HCT116 (cell line): ENCODE measurements around the gene CDRT15. TPM values are rescaled to one million over a fixed set of nuclear protein-coding genes. Genes with fewer than 3 reads are reported as not detected.

Experiments
- ATAC-seq: fragments of 200-7000 bp; cut with Tn5 transposase; 2 replicates; pipeline ENCODE4 v1.9.1; 2020; ENCODE audit warnings: mild to moderate bottlenecking, moderate library complexity
- BruUV-seq: library from RNA; stranded (reverse); fragments of 400-500 nt; replicated peaks from 2 replicates; lab custom pipeline; 2021; lab: Mats Ljungman, UMichigan
- CTCF ChIA-PET: fragments of 300-600 bp; sonication (Branson Sonifier 250); formaldehyde crosslinking; loops from one replicate; lab custom pipeline; 2021; ENCODE audit warnings: antibody characterized with exemption; lab: Charles Lee
- POLR2A ChIA-PET: fragments of 300-600, 350-600 bp; sonication (Branson Sonifier 250); formaldehyde crosslinking; loops from one replicate; lab custom pipeline; 2021; ENCODE audit warnings: antibody characterized with exemption; lab: Charles Lee
- RAD21 ChIA-PET, 2 experiments: fragments of 300-600 bp; sonication (Branson Sonifier 250); formaldehyde crosslinking; loops; one replicate each; lab custom pipeline; 2023; ENCODE audit warnings: low total read pairs in 2 of 2; ENCODE audit not compliant: uncharacterized antibody in 2 of 2, unreplicated experiment in 2 of 2, low non-redundant PET in 1 of 2; lab: Charles Lee
- DNase-seq: peaks from one replicate; pipeline ENCODE4 v3.0.0-alpha.2; 2010; ENCODE audit warnings: low read depth, low spot score
- H2AFZ ChIP-seq: fragments of 200-600 bp; shearing (Covaris generic), sonication (generic); 2 replicates; pipeline ENCODE4 v1.6.1; 2017; ENCODE audit warnings: low read depth, mixed run types, mixed read lengths, antibody characterized with exemption, low read length; ENCODE audit not compliant: poor library complexity, severe bottlenecking
- H3K27ac ChIP-seq: 2 replicates; pipeline ENCODE4 v1.5.1; 2012; ENCODE audit warnings: low read depth, low read length
- H3K27me3 ChIP-seq: fragments of 200-600 bp; sonication (generic); 2 replicates; pipeline ENCODE4 v1.6.1; 2016; ENCODE audit warnings: mixed run types, low read length, mixed read lengths; ENCODE audit not compliant: insufficient read depth
- H3K36me3 ChIP-seq, 2 experiments: fragments of 200-500 bp in 1 of 2; fragments of 200-600 bp in 1 of 2; sonication (Bioruptor generic) in 1 of 2; sonication (generic) in 1 of 2; 2 replicates each; pipeline versions ENCODE4 v1.5.1 to v1.6.1; 2014 to 2016; ENCODE audit warnings: low read length in 2 of 2, inconsistent platforms in 1 of 2, mixed read lengths in 1 of 2, mixed run types in 1 of 2; ENCODE audit not compliant: insufficient read depth in 2 of 2, control insufficient read depth in 1 of 2
- H3K4me1 ChIP-seq, 2 experiments: fragments of 200-600 bp in 1 of 2; sonication (generic) in 1 of 2; 2 replicates each; pipeline versions ENCODE4 v1.5.1 to v1.6.1; 2012 to 2017; ENCODE audit warnings: low read length in 2 of 2, inconsistent platforms in 1 of 2, mild to moderate bottlenecking in 1 of 2, mixed read lengths in 1 of 2, mixed run types in 1 of 2, moderate library complexity in 1 of 2; ENCODE audit not compliant: insufficient read depth in 2 of 2, control insufficient read depth in 1 of 2
- H3K4me2 ChIP-seq: fragments of 200-600 bp; sonication (generic); 2 replicates; pipeline ENCODE4 v1.6.1; 2017; ENCODE audit warnings: mixed run types, low read length, mixed read lengths
- H3K4me3 ChIP-seq, 2 experiments: fragments of 200-600 bp in 1 of 2; sonication (generic) in 1 of 2; replicated peaks in 1 of 2; 2 replicates each; pipeline ENCODE4 v1.5.1; 2011 to 2016; ENCODE audit warnings: low read length in 2 of 2, control low read depth in 1 of 2, low read depth in 1 of 2, mild to moderate bottlenecking in 1 of 2, mixed read lengths in 1 of 2, mixed run types in 1 of 2
- H3K79me2 ChIP-seq: fragments of 200-600 bp; sonication (generic); 2 replicates; pipeline ENCODE4 v1.6.1; 2017; ENCODE audit warnings: mild to moderate bottlenecking, mixed run types, low read length, moderate library complexity, mixed read lengths; ENCODE audit not compliant: insufficient read depth
- H3K9ac ChIP-seq: fragments of 200-600 bp; sonication (generic); 2 replicates; pipeline ENCODE4 v1.6.1; 2016; ENCODE audit warnings: low read length, mixed read lengths
- H3K9me2 ChIP-seq: fragments of 200-600 bp; sonication (generic), shearing (Covaris generic); 2 replicates; pipeline ENCODE4 v1.6.1; 2017; ENCODE audit warnings: mixed run types, mild to moderate bottlenecking, moderate library complexity; ENCODE audit not compliant: insufficient read depth
- H3K9me3 ChIP-seq, 2 experiments: fragments of 200-500 bp in 1 of 2; fragments of 200-600 bp in 1 of 2; sonication (Bioruptor generic) in 1 of 2; sonication (generic) in 1 of 2; 2 replicates each; pipeline ENCODE4 v1.6.1; 2014 to 2017; ENCODE audit warnings: low read length in 2 of 2, mixed read lengths in 2 of 2, inconsistent platforms in 1 of 2, low read depth in 1 of 2, mild to moderate bottlenecking in 1 of 2, mixed run types in 1 of 2, moderate library complexity in 1 of 2; ENCODE audit not compliant: control insufficient read depth in 1 of 2, insufficient read depth in 1 of 2
- H4K20me1 ChIP-seq: fragments of 200-600 bp; sonication (generic), shearing (Covaris generic); 2 replicates; pipeline ENCODE4 v1.6.1; 2017; ENCODE audit warnings: mixed run types, mild to moderate bottlenecking, moderate library complexity; ENCODE audit not compliant: insufficient read depth
- ATF3 ChIP-seq: IDR thresholded peaks from 2 replicates; pipeline ENCODE4 v1.6.1; 2012
- CBX3 ChIP-seq: IDR thresholded peaks from 2 replicates; pipeline ENCODE4 v1.6.1; 2012; ENCODE audit warnings: low read depth
- CEBPB ChIP-seq: IDR thresholded peaks from 2 replicates; pipeline ENCODE4 v1.6.1; 2012; ENCODE audit warnings: low read depth
- CTCF ChIP-seq, 3 experiments: fragments of 200-600 bp in 1 of 3; sonication (generic) in 1 of 3; IDR thresholded peaks in 2 of 3; conservative IDR thresholded peaks in 1 of 3; 2 replicates each; pipeline ENCODE4 v1.5.1; 2012 to 2017; ENCODE audit warnings: low read depth in 2 of 3, low read length in 2 of 3, antibody characterized with exemption in 1 of 3, borderline replicate concordance in 1 of 3, control low read depth in 1 of 3, mild to moderate bottlenecking in 1 of 3, mixed read lengths in 1 of 3, mixed run types in 1 of 3, moderate library complexity in 1 of 3; ENCODE audit not compliant: insufficient read depth in 1 of 3
- ELF1 ChIP-seq: IDR thresholded peaks from 2 replicates; pipeline ENCODE4 v1.6.1; 2012; ENCODE audit warnings: low read depth, borderline replicate concordance
- EZH2phosphoT487 ChIP-seq: fragments of 200-600 bp; IDR thresholded peaks from 2 replicates; pipeline ENCODE4 v1.6.1; 2018; ENCODE audit warnings: antibody characterized with exemption, borderline replicate concordance
- MAX ChIP-seq: IDR thresholded peaks from 2 replicates; pipeline ENCODE4 v1.6.1; 2012
- POLR2AphosphoS5 ChIP-seq: IDR thresholded peaks from 2 replicates; pipeline ENCODE4 v1.6.1; 2011; ENCODE audit warnings: mild to moderate bottlenecking, low read depth, low read length, moderate library complexity
- RAD21 ChIP-seq: IDR thresholded peaks from 2 replicates; pipeline ENCODE4 v1.6.1; 2012; ENCODE audit warnings: low read depth, mild to moderate bottlenecking
- SP1 ChIP-seq: IDR thresholded peaks from 2 replicates; pipeline ENCODE4 v1.6.1; 2012; ENCODE audit warnings: low read depth
- TCF7L2 ChIP-seq: IDR thresholded peaks from 2 replicates; pipeline ENCODE4 v1.7.0; 2011; ENCODE audit warnings: borderline replicate concordance, inconsistent platforms; ENCODE audit not compliant: insufficient read depth, insufficient read length; ENCODE audit errors: extremely low read depth
- ZBTB33 ChIP-seq: IDR thresholded peaks from 2 replicates; pipeline ENCODE4 v1.6.1; 2011; ENCODE audit warnings: mild to moderate bottlenecking, low read length, moderate library complexity; ENCODE audit not compliant: insufficient replicate concordance; ENCODE audit errors: extremely low read depth
- ZFX ChIP-seq: fragments of 450-650 bp; IDR thresholded peaks from 2 replicates; pipeline ENCODE4 v1.6.1; 2017
- intact Hi-C: fragments of 100-400 bp; cut with micrococcal nuclease; formaldehyde crosslinking; loops from 2 replicates; pipeline ENCODE4 v1.10.0; 2022
- total RNA-seq: library from RNA; stranded (reverse); gene quantifications from one replicate; pipeline ENCODE4 v1.2.1, GENCODE V29; 2021; ENCODE audit not compliant: unreplicated experiment

CDRT15 gene
- total RNA-seq, 1 experiment from 2014 or later, result not detected

GRCh38 chr17:14270508-14270907 is 33.8 kb upstream of the CDRT15 start (continued):
- TF ChIP-seq ATF3 (no peak), ELF1 (no peak), TCF7L2 (no peak), SP1 (no peak), CEBPB (no peak), ZBTB33 (no peak)

- Histone ChIP-seq H4K20me1 (no peaks in the 10 kb centered on the region), H3K9me2 (no peaks in the 10 kb centered on the region), H3K79me2 (no peaks in the 10 kb centered on the region), H3K27ac (no peak overlapping the region), H3K4me3 (no peak overlapping the region), H3K27me3 (no peaks in the 10 kb centered on the region; the same call in 1 of the 2 replicates), H3K9me3 (no peaks in the 10 kb centered on the region), H3K9ac (no peak overlapping the region)
- no TSS peak for BruUV-seq
- CTCF ChIA-PET, result no interaction called here
- no peak for ATAC-seq
- intact Hi-C loops, result no loop called here
- DNase-seq, result no peak
- TF ChIP-seq CTCF (IDR thresholded peaks at IDR 0.05 in 2 of 3, conservative IDR thresholded peaks at IDR 0.05 in 1 of 3; ENCODE audit: borderline replicate concordance in 1 of 3, insufficient read depth in 1 of 3, low read depth in 2 of 3, low read length in 2 of 3) (no peak), ZFX (no peak), CBX3 (no peak), EZH2phosphoT487 (no peak), MAX (no peak), CEBPB (no peak), SP1 (no peak), POLR2AphosphoS5 (no peak), TCF7L2 (no peak), RAD21 (no peak)
- TF ChIP-seq, all 23 proteins: peak for 0
- no peak overlapping the region for H2AFZ ChIP-seq
- RAD21 ChIA-PET, result no interaction called here
- no peaks in the 10 kb centered on the region for H3K4me1 ChIP-seq
- H3K4me2 ChIP-seq, result no peak overlapping the region
- H3K36me3 ChIP-seq, result no peaks in the 10 kb centered on the region
- POLR2A ChIA-PET, result no interaction called here
Measured at GRCh38 chr17:14269473-14269872, 32.8 kb upstream of the CDRT15 start.
